Measurements from ENCODE around the gene ZNF396. TPM values are rescaled to one million over a fixed set of nuclear protein-coding genes. Genes with fewer than 3 reads are reported as not detected.

Gene ZNF396
- total RNA-seq, 4 donors from 2014 or later = 2.8 to 3.9 (median 3.1) TPM

- 23 to 24% methylated on average over 7 of the region's 7 CpGs for WGBS, 2 donors
- Histone ChIP-seq H3K4me3 (no peak overlapping the region), H3K4me1 (peaks cover 0 to 17% (median 0%) of the 10 kb centered on the region in 4 donors), H3K36me3 (no peaks in the 10 kb centered on the region), H3K27me3 (no peaks in the 10 kb centered on the region), H3K9me3 (no peaks in the 10 kb centered on the region), H3K27ac (no peak overlapping the region)
- TF ChIP-seq CTCF (IDR thresholded peaks at IDR 0.05) = peak; percentile 66 to 93 (median 80)
- no peak for TF ChIP-seq EP300 (IDR thresholded peaks at IDR 0.05)
- DNase-seq (ENCODE audit: low spot score in 2 of 2) = peak; percentile 44 to 65
Observed at GRCh38 chr18:35386600-35387100, 9.5 kb upstream of the ZNF396 start.

DNA sequence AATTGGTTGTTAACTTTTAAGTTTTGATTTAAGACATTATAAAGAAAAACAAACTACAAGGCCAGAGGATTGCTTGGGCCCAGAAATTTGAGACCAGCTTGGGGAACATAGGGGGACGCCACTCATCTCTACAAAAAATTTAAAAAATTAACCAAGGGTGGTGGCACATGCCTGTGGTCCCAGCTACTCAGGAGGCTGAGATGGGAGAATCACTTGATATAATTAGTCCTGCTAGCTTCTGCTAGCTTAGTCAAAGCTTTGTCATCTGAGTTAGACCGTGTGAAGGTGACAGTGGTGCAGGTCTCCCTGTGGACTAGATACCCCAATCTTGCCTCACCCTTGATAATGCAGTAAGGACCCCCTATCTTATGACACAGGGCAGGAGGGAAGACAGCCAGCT, 6.0 kb upstream of the ZNF396 start:
- H3K36me3 ChIP-seq = no peaks in the 10 kb centered on the region
- H3K27ac ChIP-seq = no peak overlapping the region
- no peaks in the 10 kb centered on the region for H3K9me3 ChIP-seq
- no peak for DNase-seq (ENCODE audit: low spot score in 2 of 2)
- TF ChIP-seq EP300 (IDR thresholded peaks at IDR 0.05) = no peak
- no peak for TF ChIP-seq POLR2A (IDR thresholded peaks at IDR 0.05)
- TF ChIP-seq CTCF (IDR thresholded peaks at IDR 0.05) = no peak
- WGBS, 2 donors = 84 to 87% methylated on average over 2 of the region's 2 CpGs
- no peak overlapping the region for H3K4me3 ChIP-seq
- no peaks in the 10 kb centered on the region for H3K27me3 ChIP-seq
- peaks cover 0 to 10% (median 0%) of the 10 kb centered on the region in 4 donors for H3K4me1 ChIP-seq

- DNase-seq (ENCODE audit: low spot score in 2 of 2) = no peak
- Histone ChIP-seq H3K9me3 (no peaks in the 10 kb centered on the region), H3K4me1 (peaks cover 0 to 20% (median 2%) of the 10 kb centered on the region in 4 donors), H3K36me3 (no peaks in the 10 kb centered on the region), H3K27ac (no peak overlapping the region), H3K27me3 (no peaks in the 10 kb centered on the region), H3K4me3 (no peak overlapping the region)
- no peak for TF ChIP-seq EP300 (IDR thresholded peaks at IDR 0.05)
- TF ChIP-seq CTCF (IDR thresholded peaks at IDR 0.05) = no peak
- TF ChIP-seq POLR2A (IDR thresholded peaks at IDR 0.05) = no peak
- WGBS, 2 donors = 72 to 82% methylated on average over 2 of the region's 2 CpGs
Observed at GRCh38 chr18:35379421-35379820, 2.3 kb upstream of the ZNF396 start.

DNA sequence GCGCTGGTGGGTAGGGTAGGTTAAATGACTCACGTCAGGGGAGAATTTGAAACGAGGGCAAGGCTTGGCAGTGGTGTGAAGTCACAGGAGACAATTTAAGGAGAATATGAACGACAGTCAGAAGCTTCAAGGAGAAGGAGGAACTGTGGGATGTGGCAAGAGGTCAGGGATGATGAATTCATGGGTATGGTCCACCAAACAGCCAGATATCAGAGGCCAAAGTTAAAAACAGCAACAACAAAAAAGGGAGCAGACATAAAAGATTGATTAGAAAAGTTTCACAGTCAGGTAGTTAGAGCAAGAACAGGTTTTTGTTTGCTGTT, 1.4 kb upstream of the ZNF396 start:
- Histone ChIP-seq H3K4me3 (no peak overlapping the region), H3K27ac (peak overlapping the region in 2 of 4 donors; percentile 25 to 75), H3K4me1 (peaks cover 0 to 20% (median 2%) of the 10 kb centered on the region in 4 donors), H3K9me3 (no peaks in the 10 kb centered on the region), H3K27me3 (no peaks in the 10 kb centered on the region), H3K36me3 (peaks cover 0 to 7% (median 0%) of the 10 kb centered on the region in 3 donors)
- TF ChIP-seq CTCF (IDR thresholded peaks at IDR 0.05) (no peak), POLR2A (IDR thresholded peaks at IDR 0.05) (no peak), EP300 (IDR thresholded peaks at IDR 0.05) (no peak)
- 36 to 38% methylated on average over 4 of the region's 4 CpGs for WGBS, 2 donors
- no peak for DNase-seq (ENCODE audit: low spot score in 2 of 2)

- no peak for TF ChIP-seq POLR2A (IDR thresholded peaks at IDR 0.05)
- peak in 1 of 2 donors; percentile 12 for TF ChIP-seq EP300 (IDR thresholded peaks at IDR 0.05)
- no peak for TF ChIP-seq CTCF (IDR thresholded peaks at IDR 0.05)
- Histone ChIP-seq H3K4me3 (no peak overlapping the region), H3K27me3 (no peaks in the 10 kb centered on the region), H3K9me3 (no peaks in the 10 kb centered on the region), H3K27ac (peak overlapping the region in 2 of 4 donors; percentile 25 to 75), H3K4me1 (peaks cover 0 to 20% (median 2%) of the 10 kb centered on the region in 4 donors), H3K36me3 (peaks cover 0 to 11% (median 0%) of the 10 kb centered on the region in 3 donors)
- DNase-seq (ENCODE audit: low spot score in 2 of 2) = no peak
- WGBS, 2 donors = 60 to 72% methylated on average over 14 of the region's 14 CpGs
Observed at GRCh38 chr18:35377875-35378573, 887 bp upstream of the ZNF396 start.
